ENCODE measurements around the gene SAG. TPM values are rescaled to one million over a fixed set of nuclear protein-coding genes. Genes with fewer than 3 reads are reported as not detected.
A peak's percentile ranks its signal among the peaks of the same experiment; 100 is the strongest.

SAG gene
- total RNA-seq, 2 experiments from 2014 or later = not detected

GRCh38 chr2:233350708-233351107 lies 43.1 kb downstream of the SAG start:
- intact Hi-C loops (cut with micrococcal nuclease) = loop anchor here (10.0 kb wide), 1 partner anchor 94 kb away; no protein-coding TSS in a partner anchor
- DNase-seq = peak; percentile 44
- Mint-ChIP-seq H3K4me3 (no peak overlapping the region), H3K9me3 (no peaks in the 10 kb centered on the region), H3K36me3 (ENCODE audit: low read depth) (peaks cover 6% of the 10 kb centered on the region), H3K27ac (peak overlapping the region; percentile 73), H3K27me3 (no peaks in the 10 kb centered on the region), H3K4me1 (ENCODE audit: low read depth) (peaks cover 33% of the 10 kb centered on the region)
- TF ChIP-seq CTCF (IDR thresholded peaks at IDR 0.05) = peak; percentile 20
- ChIA-PET CTCF (interaction anchor here (0.7 to 1.2 kb wide), 5 partner anchors 12 to 93 kb away, joined by 3 to 6 read pairs (median 3); no protein-coding TSS in a partner anchor), POLR2A (interaction anchor here (0.7 kb wide), 2 partner anchors 69 to 267 kb away, joined by 3 to 4 read pairs; no protein-coding TSS in a partner anchor)
- ATAC-seq = peak; percentile 65

GRCh38 chr2:233351423-233351822 lies 43.8 kb downstream of the SAG start:
- no peaks in the 10 kb centered on the region for H3K27me3 Mint-ChIP-seq
- intact Hi-C loops (cut with micrococcal nuclease) = loop anchor here (10.0 kb wide), 1 partner anchor 93 kb away; no protein-coding TSS in a partner anchor
- H3K4me3 Mint-ChIP-seq = no peak overlapping the region
- no peak overlapping the region for H3K27ac Mint-ChIP-seq
- ATAC-seq (no peak), DNase-seq (no peak)
- H3K4me1 Mint-ChIP-seq (ENCODE audit: low read depth) = peaks cover 41% of the 10 kb centered on the region
- TF ChIP-seq CTCF (IDR thresholded peaks at IDR 0.05) = no peak
- ChIA-PET CTCF (interaction anchor here (1.2 kb wide), 1 partner anchor 67 kb away, joined by 3 read pairs; no protein-coding TSS in a partner anchor), POLR2A (no interaction called here)
- H3K9me3 Mint-ChIP-seq = no peaks in the 10 kb centered on the region
- peaks cover 13% of the 10 kb centered on the region for H3K36me3 Mint-ChIP-seq (ENCODE audit: low read depth)

- CTCF ChIA-PET = no interaction called here
- intact Hi-C loops (cut with micrococcal nuclease) = loop anchor here (10.0 kb wide), 1 partner anchor 93 kb away; no protein-coding TSS in a partner anchor
- H3K27ac Mint-ChIP-seq = no peak overlapping the region
These were observed 44.7 kb downstream of the SAG start for GRCh38 chr2:233352141-233352842.

GRCh38 chr2:233353101-233353768 lies 45.6 kb downstream of the SAG start:
- DNase-seq = no peak
- peaks cover 28% of the 10 kb centered on the region for H3K36me3 Mint-ChIP-seq (ENCODE audit: low read depth)
- H3K4me1 Mint-ChIP-seq (ENCODE audit: low read depth) = peaks cover 58% of the 10 kb centered on the region
- CTCF ChIA-PET = interaction anchor here (0.7 to 2.3 kb wide), 11 partner anchors 9 to 103 kb away, joined by 3 to 18 read pairs (median 5); no protein-coding TSS in a partner anchor
- H3K27ac Mint-ChIP-seq = peak overlapping the region; percentile 92
- intact Hi-C loops (cut with micrococcal nuclease) = loop anchor here (10.0 kb wide), 1 partner anchor 92 kb away; no protein-coding TSS in a partner anchor
- ATAC-seq = no peak
- H3K27me3 Mint-ChIP-seq = no peaks in the 10 kb centered on the region
- peak overlapping the region; percentile 83 for H3K4me3 Mint-ChIP-seq
- no peak for TF ChIP-seq CTCF (IDR thresholded peaks at IDR 0.05)
- H3K9me3 Mint-ChIP-seq = no peaks in the 10 kb centered on the region
- POLR2A ChIA-PET = interaction anchor here (1.1 to 1.9 kb wide), 4 partner anchors 11 to 33 kb away, joined by 3 to 4 read pairs (median 3); no protein-coding TSS in a partner anchor

More at GRCh38 chr2:233352141-233352842, 44.7 kb downstream of the SAG start:
- peaks cover 49% of the 10 kb centered on the region for H3K4me1 Mint-ChIP-seq (ENCODE audit: low read depth)
- H3K9me3 Mint-ChIP-seq = no peaks in the 10 kb centered on the region
- no peak for TF ChIP-seq CTCF (IDR thresholded peaks at IDR 0.05)
- H3K27me3 Mint-ChIP-seq = no peaks in the 10 kb centered on the region
- POLR2A ChIA-PET = interaction anchor here (1.9 kb wide), 1 partner anchor 33 kb away, joined by 4 read pairs; no protein-coding TSS in a partner anchor
- peaks cover 22% of the 10 kb centered on the region for H3K36me3 Mint-ChIP-seq (ENCODE audit: low read depth)
- ATAC-seq (no peak), DNase-seq (no peak)
- no peak overlapping the region for H3K4me3 Mint-ChIP-seq
